IMR-90 (cell line): ENCODE results near the gene CFAP206. TPM values are rescaled to one million over a fixed set of nuclear protein-coding genes. Genes with fewer than 3 reads are reported as not detected.

Experiments
- ATAC-seq: fragments of 200-7000 bp; cut with Tn5 transposase; 2 replicates; pipeline ENCODE4 v1.9.1; 2020; ENCODE audit warnings: low read depth, mild to moderate bottlenecking, moderate library complexity
- BruUV-seq: library from RNA; stranded (reverse); fragments of 400-500 nt; replicated peaks from 2 replicates; lab custom pipeline; 2021; lab: Mats Ljungman, UMichigan
- CTCF ChIA-PET: fragments of 300-600 bp; formaldehyde crosslinking; extraction: SDS; loops from one replicate; lab custom pipeline; 2021; ENCODE audit warnings: antibody characterized with exemption; lab: Yijun Ruan, JAX
- POLR2A ChIA-PET: fragments of 300-600 bp; sonication (Branson Sonifier 250); formaldehyde crosslinking; loops from one replicate; lab custom pipeline; 2022; ENCODE audit warnings: antibody characterized with exemption; ENCODE audit not compliant: unreplicated experiment; lab: Charles Lee
- DNase-seq: peaks from one replicate; pipeline ENCODE4 v3.0.0; 2013
- H2AFZ ChIP-seq: replicated peaks from 2 replicates; pipeline ENCODE3; 2013; ENCODE audit warnings: low read length, mild to moderate bottlenecking; ENCODE audit not compliant: poor library complexity
- H2AK5ac ChIP-seq: 2 replicates; pipeline ENCODE4 v1.6.1; 2013; ENCODE audit warnings: low read depth, low read length, inconsistent platforms
- H2AK9ac ChIP-seq: replicated peaks from 2 replicates; pipeline ENCODE3; 2013; ENCODE audit warnings: mild to moderate bottlenecking, low read depth, low read length, moderate library complexity; ENCODE audit not compliant: poor library complexity
- H2BK120ac ChIP-seq: 2 replicates; pipeline ENCODE4 v1.6.1; 2013; ENCODE audit warnings: low read depth, low read length, inconsistent platforms
- H2BK15ac ChIP-seq: 3 replicates; pipeline ENCODE4 v1.6.1; 2013; ENCODE audit warnings: low read depth, low read length, inconsistent platforms
- H2BK20ac ChIP-seq: 2 replicates; pipeline ENCODE4 v1.6.1; 2013; ENCODE audit warnings: low read depth, mild to moderate bottlenecking, inconsistent platforms, low read length, moderate library complexity
- H2BK5ac ChIP-seq: 2 replicates; pipeline ENCODE4 v1.6.1; 2013; ENCODE audit warnings: mild to moderate bottlenecking, low read depth, low read length, inconsistent platforms; ENCODE audit not compliant: poor library complexity, severe bottlenecking
- H3K14ac ChIP-seq: replicated peaks from 2 replicates; pipeline ENCODE4 v1.6.1; 2013; ENCODE audit warnings: low read depth, low read length, inconsistent platforms
- H3K18ac ChIP-seq: 2 replicates; pipeline ENCODE4 v1.6.1; 2013; ENCODE audit warnings: low read depth, low read length, control low read depth
- H3K23ac ChIP-seq: 2 replicates; pipeline ENCODE4 v1.6.1; 2013; ENCODE audit warnings: low read depth, low read length, inconsistent platforms
- H3K27ac ChIP-seq: 2 replicates; pipeline ENCODE4 v1.5.1; 2013; ENCODE audit warnings: mild to moderate bottlenecking, control low read depth, low read length; ENCODE audit not compliant: insufficient read depth
- H3K27me3 ChIP-seq: 2 replicates; pipeline ENCODE4 v1.6.1; 2013; ENCODE audit warnings: low read length; ENCODE audit not compliant: control insufficient read depth, insufficient read depth
- H3K36me3 ChIP-seq: 2 replicates; pipeline ENCODE4 v1.6.1; 2013; ENCODE audit warnings: low read length, mixed read lengths; ENCODE audit not compliant: control insufficient read depth, insufficient read depth
- H3K4ac ChIP-seq: 2 replicates; pipeline ENCODE4 v1.6.1; 2013; ENCODE audit warnings: low read depth, low read length, inconsistent platforms
- H3K4me1 ChIP-seq: 2 replicates; pipeline ENCODE4 v1.6.1; 2013; ENCODE audit warnings: low read length, mixed read lengths; ENCODE audit not compliant: control insufficient read depth, insufficient read depth
- H3K4me2 ChIP-seq: 2 replicates; pipeline ENCODE4 v1.6.1; 2013; ENCODE audit warnings: low read depth, mild to moderate bottlenecking, control low read depth, low read length, moderate library complexity
- H3K4me3 ChIP-seq: 2 replicates; pipeline ENCODE4 v1.5.1; 2013; ENCODE audit warnings: low read depth, mild to moderate bottlenecking, control low read depth, low read length, moderate library complexity; ENCODE audit not compliant: insufficient read depth
- H3K56ac ChIP-seq: 2 replicates; pipeline ENCODE4 v1.6.1; 2013; ENCODE audit warnings: low read length, inconsistent platforms; ENCODE audit not compliant: insufficient read depth; ENCODE audit errors: extremely low read depth
- H3K79me1 ChIP-seq, 2 experiments: 2 replicates each; pipeline ENCODE4 v1.6.1; 2013; ENCODE audit warnings: low read length in 2 of 2, inconsistent platforms in 1 of 2, low read depth in 1 of 2
- H3K9ac ChIP-seq: 2 replicates; pipeline ENCODE4 v1.6.1; 2013; ENCODE audit warnings: low read depth, low read length, control low read depth
- H3K9me1 ChIP-seq: 2 replicates; pipeline ENCODE4 v1.6.1; 2013; ENCODE audit warnings: low read length, inconsistent platforms; ENCODE audit not compliant: insufficient read depth
- H3K9me3 ChIP-seq: 2 replicates; pipeline ENCODE4 v1.6.1; 2013; ENCODE audit warnings: low read length; ENCODE audit not compliant: control insufficient read depth, insufficient read depth
- H4K20me1 ChIP-seq: 2 replicates; pipeline ENCODE4 v1.6.1; 2013; ENCODE audit warnings: low read length, inconsistent platforms; ENCODE audit not compliant: insufficient read depth
- H4K5ac ChIP-seq: 2 replicates; pipeline ENCODE4 v1.6.1; 2013; ENCODE audit warnings: mild to moderate bottlenecking, low read depth, low read length, control low read depth
- H4K8ac ChIP-seq, 2 experiments: 2 replicates each; pipeline ENCODE4 v1.6.1; 2013; ENCODE audit warnings: low read depth in 2 of 2, low read length in 2 of 2, control low read depth in 1 of 2, inconsistent platforms in 1 of 2
- H4K91ac ChIP-seq: 2 replicates; pipeline ENCODE4 v1.6.1; 2013; ENCODE audit warnings: low read depth, low read length, inconsistent platforms; ENCODE audit not compliant: insufficient read depth
- CEBPB ChIP-seq: IDR thresholded peaks from 2 replicates; pipeline ENCODE4 v1.6.1; 2012; ENCODE audit warnings: low read depth, low read length, improper control_type of control experiment
- CHD1 ChIP-seq: IDR thresholded peaks from 2 replicates; pipeline ENCODE4 v1.6.1; 2012; ENCODE audit warnings: low read depth, low read length, improper control_type of control experiment
- FOS ChIP-seq: fragments of 150-350 bp; IDR thresholded peaks from 2 replicates; pipeline ENCODE4 v1.6.1; 2016; ENCODE audit warnings: low read depth, low read length
- MAFK ChIP-seq: IDR thresholded peaks from 2 replicates; pipeline ENCODE4 v1.6.1; 2012; ENCODE audit warnings: low read depth, low read length, improper control_type of control experiment
- MAZ ChIP-seq: IDR thresholded peaks from 2 replicates; pipeline ENCODE4 v1.6.1; 2012; ENCODE audit warnings: low read depth, mild to moderate bottlenecking, low read length, improper control_type of control experiment, moderate library complexity, borderline replicate concordance
- MXI1 ChIP-seq: IDR thresholded peaks from 2 replicates; pipeline ENCODE4 v1.6.1; 2012; ENCODE audit warnings: low read depth, mild to moderate bottlenecking, low read length, moderate library complexity, borderline replicate concordance
- NFE2L2 ChIP-seq: fragments of 150-350 bp; IDR thresholded peaks from 2 replicates; pipeline ENCODE4 v1.6.1; 2016; ENCODE audit warnings: low read depth, mild to moderate bottlenecking, low read length
- POLR2A ChIP-seq: IDR thresholded peaks from 2 replicates; pipeline ENCODE4 v1.6.1; 2012; ENCODE audit warnings: mild to moderate bottlenecking, low read depth, low read length
- RFX5 ChIP-seq: IDR thresholded peaks from 2 replicates; pipeline ENCODE4 v1.8.0; 2012; ENCODE audit warnings: low read depth, mild to moderate bottlenecking, low read length, moderate library complexity
- SMC3 ChIP-seq: fragments of 150-350 bp; IDR thresholded peaks from 2 replicates; pipeline ENCODE4 v1.6.1; 2016; ENCODE audit warnings: low read depth, mild to moderate bottlenecking, antibody characterized with exemption, low read length, moderate library complexity
- USF2 ChIP-seq: fragments of 150-350 bp; IDR thresholded peaks from 2 replicates; pipeline ENCODE4 v1.6.1; 2017; ENCODE audit warnings: mild to moderate bottlenecking, antibody characterized with exemption, low read length, low read depth
- whole genome bisulfite sequencing, 2 experiments: methylation state at CpG; one replicate each; pipeline versions ENCODE4 v1.1.5 to v1.1.7; 2013; ENCODE audit warnings: missing lambda C conversion rate in 2 of 2; ENCODE audit not compliant: insufficient read length in 1 of 2; ENCODE audit errors: extremely low coverage in 2 of 2; 5-methylcytosine and 5-hydroxymethylcytosine counted together
- dilution Hi-C: fragments of 300-500 bp; cut with HindIII; formaldehyde crosslinking; loops from one replicate; pipeline ENCODE4 v1.14.3; 2018; ENCODE audit warnings: low sequenced_read_pairs; ENCODE audit not compliant: unreplicated experiment
- in situ Hi-C: fragments of 300-500 bp; cut with MboI; formaldehyde crosslinking; loops from 3 replicates; pipeline ENCODE4 v1.14.3; 2019; ENCODE audit warnings: low sequenced_read_pairs, inconsistent platforms, mixed read lengths
- intact Hi-C: fragments of 100-400 bp; cut with micrococcal nuclease; formaldehyde crosslinking; loops from 2 replicates; pipeline ENCODE4 v1.10.0; 2022
- polyA plus RNA-seq, 3 experiments: library from polyadenylated mRNA; depleted of rRNA; stranded (reverse); fragments of >200 nt; gene quantifications; 2 replicates each; pipeline ENCODE4 v1.2.3, GENCODE V29; 2012; ENCODE audit warnings: low replicate concordance in 1 of 3
- total RNA-seq: library from RNA; depleted of rRNA; stranded (reverse); fragments of >200 nt; gene quantifications from 2 replicates; pipeline ENCODE4 v1.2.3, GENCODE V29; 2012

The CFAP206 gene
- total and polyA plus RNA-seq, 2 of the 4 experiments (the other 2 are of a cell fraction) = under 0.01 to 0.09 TPM

- BruUV-seq = no TSS peak
Measured at GRCh38 chr6:87431263-87431662, 23.5 kb downstream of the CFAP206 start.

More at GRCh38 chr6:87431263-87431662, 23.5 kb downstream of the CFAP206 start:
- H3K79me1 ChIP-seq = no peaks in the 10 kb centered on the region
- no peak overlapping the region for H2BK15ac ChIP-seq
- DNase-seq = no peak
- H2AK5ac ChIP-seq = no peak overlapping the region
- in situ Hi-C loops (no loop called here), intact Hi-C loops (no loop called here), dilution Hi-C loops (no loop called here)
- H2AK9ac ChIP-seq = no peak overlapping the region
- no peak overlapping the region for H3K14ac ChIP-seq
- POLR2A ChIA-PET = no interaction called here
- H3K18ac ChIP-seq = no peak overlapping the region
- no peaks in the 10 kb centered on the region for H4K20me1 ChIP-seq
- no peaks in the 10 kb centered on the region for H3K36me3 ChIP-seq
- no peak overlapping the region for H4K5ac ChIP-seq
- H2BK20ac ChIP-seq = no peak overlapping the region
- no peak overlapping the region for H3K56ac ChIP-seq
- no peaks in the 10 kb centered on the region for H3K9me3 ChIP-seq
- no peak overlapping the region for H2AFZ ChIP-seq
- H3K9me1 ChIP-seq = no peaks in the 10 kb centered on the region
- no peak for ATAC-seq
- H3K4me1 ChIP-seq = no peaks in the 10 kb centered on the region
- no peak overlapping the region for H3K4ac ChIP-seq
- no peak overlapping the region for H3K9ac ChIP-seq
- CTCF ChIA-PET = no interaction called here
- H4K91ac ChIP-seq = no peak overlapping the region
- no peaks in the 10 kb centered on the region for H3K27me3 ChIP-seq
- TF ChIP-seq SMC3 (no peak), MAFK (no peak), MXI1 (no peak), USF2 (no peak), RFX5 (no peak), NFE2L2 (no peak), POLR2A (no peak), FOS (no peak), CEBPB (no peak), MAZ (no peak), CHD1 (no peak)
- no peak overlapping the region for H2BK120ac ChIP-seq
- no peak overlapping the region for H3K4me2 ChIP-seq
- 70% methylated on average over 2 of the region's 5 CpGs; no CpG with 5 or more reads in 1 of the 2 experiments for WGBS, 2 experiments
- H2BK5ac ChIP-seq = no peak overlapping the region
- H3K4me3 ChIP-seq = no peak overlapping the region
- H3K23ac ChIP-seq = no peak overlapping the region
- no peak overlapping the region for H3K27ac ChIP-seq
- no peak overlapping the region for H4K8ac ChIP-seq
